B cell (primary cell): ENCODE data around the gene HS3ST3B1.

Source experiments
- CTCF ChIP-seq: fragments of 200-600 bp; IDR thresholded peaks from one replicate; pipeline ENCODE4 v1.8.0; 2022; ENCODE audit warnings: antibody characterized with exemption, mild to moderate bottlenecking
- EZH2 ChIP-seq: IDR thresholded peaks from 2 replicates; pipeline ENCODE4 v1.6.1; 2012; ENCODE audit warnings: borderline replicate concordance, low read depth, mild to moderate bottlenecking, moderate library complexity, low read length; ENCODE audit not compliant: insufficient read depth, poor library complexity, severe bottlenecking

GRCh38 chr17:14317383-14317782 is 16.5 kb downstream of the HS3ST3B1 start:
- TF ChIP-seq CTCF = no peak
- TF ChIP-seq EZH2 = no peak
